ENCODE results near the gene CLASP2.

DNA sequence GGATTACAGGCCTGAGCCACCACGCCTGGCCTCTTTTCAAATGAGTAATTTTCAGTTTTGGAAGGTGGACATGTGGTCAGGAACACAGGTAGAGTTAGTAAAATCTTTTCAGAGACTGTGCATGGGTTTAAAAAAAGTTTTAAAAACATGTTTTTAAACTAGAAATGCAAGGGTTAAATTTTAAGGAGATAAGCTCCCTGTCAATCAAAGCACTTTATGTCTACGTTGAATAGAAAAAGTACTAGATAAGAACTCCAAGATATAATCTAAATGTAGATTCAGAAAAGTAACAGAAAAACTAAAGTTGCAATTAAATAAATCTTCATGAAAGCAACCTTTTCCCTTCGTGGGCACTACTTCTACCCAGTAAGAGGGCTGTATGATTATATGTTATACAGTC, 131.7 kb downstream of the CLASP2 start:
- TF ChIP-seq CTCF (conservative IDR thresholded peaks at IDR 0.05) (no peak), ZFX (IDR thresholded peaks at IDR 0.05) (no peak)

Measured in C4-2B (cell line).